Inflammatory macrophage treated with lipopolysaccharide for 1 hour (primary cell): ENCODE measurements around the gene TTN.

ENCODE experiments used
- DNase-seq, 2 donors: peaks; one replicate each; pipeline ENCODE4 v3.0.0-alpha.2; 2020 to 2022

TTN gene

GRCh38 chr2:178807227-178808008, at the start of gene TTN:
Gene TTN (minus strand): TSS chr2:178807423. CDS start chr2:178804642, 2,781 bp downstream.
- DNase-seq: no peak

- no peak for DNase-seq
These were observed 47.9 kb upstream of the TTN start for GRCh38 chr2:178855151-178855550.

DNA sequence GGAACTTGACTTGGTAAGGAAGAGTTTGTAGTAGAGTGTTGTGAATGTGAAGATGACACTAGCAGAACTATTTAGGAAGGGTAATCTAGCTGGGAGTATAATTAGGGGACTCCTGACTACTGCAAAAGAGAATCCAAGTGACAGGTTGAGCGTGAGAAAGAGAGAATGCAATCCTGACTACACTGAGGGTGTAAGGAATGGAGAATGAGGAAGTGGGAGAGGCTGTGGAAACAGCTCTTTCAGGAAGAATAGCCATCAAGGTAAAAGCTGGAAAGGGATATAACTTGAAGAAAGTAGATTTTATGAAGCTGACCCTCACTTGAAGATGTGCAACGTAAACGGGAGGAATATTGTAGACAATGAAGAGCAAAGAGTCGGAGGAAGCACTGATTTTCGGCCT, 41.1 kb upstream of the TTN start:
- no peak for DNase-seq

DNA sequence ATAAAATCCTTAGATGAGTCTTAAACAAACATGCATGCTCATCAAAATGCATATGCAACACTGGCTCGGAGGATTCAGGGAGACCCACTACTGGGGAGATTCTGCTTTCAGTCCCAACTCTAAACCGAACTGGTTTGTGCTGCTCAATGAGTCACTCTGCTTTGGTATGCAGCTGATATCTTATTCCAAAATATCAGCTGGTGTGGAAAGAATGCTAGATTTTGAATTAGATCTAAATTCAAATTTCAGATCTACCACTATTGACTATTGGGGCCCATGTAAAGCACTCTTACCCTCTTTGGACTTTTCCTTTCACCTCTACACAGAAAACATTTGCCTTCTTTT, 39.2 kb upstream of the TTN start:
- no peak for DNase-seq

GRCh38 chr2:178845566-178846457, 38.6 kb upstream of the TTN start:
- no peak for DNase-seq

- no peak for DNase-seq
These were observed 37.5 kb upstream of the TTN start for GRCh38 chr2:178844701-178845100.

DNA sequence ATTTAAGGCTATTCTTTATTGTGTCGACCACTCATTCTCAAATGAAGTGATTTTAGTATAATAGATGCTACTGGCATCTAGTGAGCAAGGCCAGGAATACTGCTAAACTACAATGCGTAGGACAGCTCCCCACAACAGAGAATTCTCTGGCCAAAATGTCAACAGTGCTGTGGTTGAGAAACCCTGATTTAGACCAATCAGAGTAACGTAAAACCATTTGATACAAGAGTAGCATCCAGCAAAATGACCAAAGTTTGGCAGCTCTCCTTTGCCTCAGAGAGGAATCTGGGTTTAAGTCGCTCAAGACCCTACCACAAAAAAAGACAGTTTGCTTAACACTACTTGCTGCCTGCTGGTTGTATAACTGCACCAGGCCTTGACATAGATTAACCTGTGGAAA, 37.0 kb upstream of the TTN start:
- DNase-seq: no peak

- DNase-seq: no peak
These were observed 36.5 kb upstream of the TTN start for GRCh38 chr2:178843697-178844096.

DNA sequence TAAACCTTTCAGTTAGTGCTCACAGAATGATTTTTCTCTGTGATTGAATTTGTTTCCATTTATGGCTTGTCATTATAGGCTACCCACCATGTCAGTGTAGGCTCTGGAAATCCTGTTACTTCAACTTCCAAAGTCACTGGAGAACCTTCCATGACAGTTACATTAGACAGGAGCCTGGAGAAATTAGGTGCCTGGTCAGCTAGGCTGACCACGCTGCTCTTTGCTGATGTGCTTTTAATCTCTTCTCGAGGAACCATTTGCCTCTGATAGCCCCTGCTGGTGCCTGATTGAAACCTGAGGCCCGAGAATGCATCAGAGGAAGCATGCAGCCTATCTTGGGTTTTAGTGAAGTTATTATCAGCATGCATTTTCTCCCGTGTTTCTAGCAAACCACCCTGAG, 29.6 kb upstream of the TTN start:
- no peak for DNase-seq

- no peak for DNase-seq
These were observed 26.9 kb upstream of the TTN start for GRCh38 chr2:178834086-178834485.

DNA sequence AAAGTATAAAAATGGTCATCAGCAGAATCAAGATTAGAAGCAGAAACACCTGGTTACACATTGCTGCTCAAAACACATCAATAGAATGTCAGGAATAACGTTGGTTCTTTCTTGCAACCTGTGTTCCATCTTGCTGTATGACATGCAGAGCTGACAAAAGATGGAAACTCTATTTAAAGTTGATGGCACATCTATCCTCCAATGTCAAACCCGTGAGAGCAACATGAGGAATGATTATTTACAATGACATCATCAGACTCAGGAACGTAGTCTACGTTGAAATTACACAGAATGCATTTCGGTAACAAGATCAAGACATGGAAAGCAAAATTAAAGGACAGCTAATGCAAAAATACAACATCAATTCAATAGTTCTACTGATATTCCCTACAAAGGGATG, 26.2 kb upstream of the TTN start:
- DNase-seq: no peak

DNA sequence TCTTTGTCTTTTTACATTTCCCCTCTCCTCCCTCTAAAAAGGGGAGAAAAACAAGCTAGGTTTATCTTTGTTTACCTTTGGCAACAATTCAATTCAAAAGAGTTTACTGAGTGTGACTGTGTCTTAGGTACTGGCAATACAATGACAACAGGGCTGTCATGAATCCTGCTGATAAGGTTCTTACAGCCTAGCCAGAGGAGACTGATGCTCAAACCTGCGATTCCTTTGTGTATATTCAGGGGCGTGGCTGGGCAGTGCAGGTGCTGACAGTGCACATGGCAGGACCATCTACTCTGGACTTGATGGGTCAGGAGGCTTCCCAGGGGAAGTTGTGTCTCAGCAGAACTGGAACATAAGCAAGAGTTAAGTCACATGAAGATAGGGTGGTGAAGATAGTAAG, 23.2 kb upstream of the TTN start:
- DNase-seq: no peak

DNA sequence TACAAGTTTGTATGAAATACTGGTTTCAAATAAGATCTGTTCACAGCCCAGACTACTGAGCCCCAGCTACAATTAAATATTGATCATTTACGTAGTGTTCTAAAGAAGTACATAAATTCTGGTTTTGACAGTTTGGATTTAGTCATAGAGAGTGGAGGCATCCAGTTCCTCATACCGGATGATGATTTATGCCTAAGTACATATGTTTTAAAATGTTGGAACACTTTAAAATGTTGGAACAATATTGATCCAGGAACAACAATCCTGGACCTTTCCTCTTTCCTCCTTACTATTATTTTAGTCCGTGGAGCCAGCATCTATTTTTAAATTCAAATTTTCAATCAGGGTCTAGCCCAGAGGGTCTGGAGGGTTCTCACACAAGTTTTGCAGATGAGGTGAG, 22.8 kb upstream of the TTN start:
- no peak for DNase-seq

GRCh38 chr2:178829299-178829960, 22.2 kb upstream of the TTN start:
- no peak for DNase-seq

DNA sequence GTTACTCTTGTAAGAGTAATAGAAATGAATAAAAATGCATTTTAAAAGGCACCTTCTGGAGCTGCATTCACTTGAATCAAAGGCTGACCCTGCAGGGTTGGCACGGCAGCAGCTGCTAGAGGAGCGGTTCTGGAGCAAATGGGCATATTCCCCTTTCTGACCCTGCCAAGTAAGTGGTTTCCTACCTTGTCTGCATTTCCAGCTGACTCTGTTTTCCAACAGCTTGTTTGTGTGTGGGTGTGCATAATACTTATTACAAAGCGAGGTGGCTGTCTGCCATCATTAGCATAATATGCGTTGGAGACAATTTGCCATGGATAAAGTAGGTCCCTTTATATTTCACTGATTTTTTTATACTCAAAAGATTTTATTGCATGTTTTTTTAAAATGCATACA, 21.3 kb upstream of the TTN start:
- no peak for DNase-seq

DNA sequence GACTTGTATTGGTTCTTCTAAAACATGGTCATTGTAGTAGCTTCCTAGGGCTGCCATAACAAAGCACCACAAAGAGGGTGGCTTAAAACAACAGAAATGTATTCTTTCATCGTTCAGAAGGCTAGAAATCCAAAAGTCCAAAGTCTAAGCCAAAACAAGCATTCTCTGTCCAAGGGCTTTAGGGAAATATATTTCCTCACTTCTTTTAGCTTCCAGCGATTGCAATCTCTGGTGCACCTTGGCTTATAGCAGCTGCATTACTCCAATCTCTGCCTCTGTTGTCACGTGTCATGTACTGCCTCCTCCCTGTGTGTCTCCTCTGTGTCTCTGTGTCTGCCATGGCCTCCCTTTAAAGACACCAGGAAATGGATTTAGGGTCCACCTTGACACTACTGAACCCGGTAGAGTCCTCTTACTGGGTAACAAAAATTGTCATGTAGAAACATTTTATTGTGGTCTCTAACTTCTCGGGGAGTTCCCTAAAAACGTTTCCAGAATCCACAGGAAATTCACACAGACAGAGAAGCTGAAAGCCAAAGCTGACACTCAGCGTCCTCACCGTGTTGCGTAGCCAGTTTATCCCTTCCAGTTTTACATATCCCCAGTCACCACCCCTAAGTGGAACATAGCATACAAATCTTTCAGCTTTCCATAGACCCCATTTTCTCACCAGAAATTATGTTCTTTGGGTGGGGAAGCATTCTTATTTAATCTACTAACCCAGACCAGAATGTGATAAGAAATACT, 20.7 kb upstream of the TTN start:
- no peak for DNase-seq

DNA sequence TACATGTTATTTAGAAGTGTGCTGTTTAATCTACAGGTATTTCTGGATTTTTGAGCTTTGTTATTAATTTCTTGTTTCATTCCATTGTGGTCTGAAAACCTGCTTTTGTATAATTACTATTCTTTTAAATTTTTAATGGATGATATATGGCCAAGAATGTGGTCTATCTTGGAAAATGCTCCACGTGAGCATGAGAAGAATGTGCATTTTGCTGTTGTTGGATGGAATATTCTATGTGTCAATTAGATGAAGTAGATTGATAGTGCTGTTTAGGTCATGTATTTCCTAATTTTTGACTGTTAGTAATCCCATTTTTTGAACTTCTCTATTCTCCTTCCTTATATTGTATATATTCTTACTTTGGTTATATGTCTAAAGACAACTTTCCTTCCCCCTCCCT, 19.9 kb upstream of the TTN start:
- no peak for DNase-seq

GRCh38 chr2:178825183-178825582, 18.0 kb upstream of the TTN start:
- no peak for DNase-seq

GRCh38 chr2:178824181-178824580, 17.0 kb upstream of the TTN start:
- DNase-seq: no peak

DNA sequence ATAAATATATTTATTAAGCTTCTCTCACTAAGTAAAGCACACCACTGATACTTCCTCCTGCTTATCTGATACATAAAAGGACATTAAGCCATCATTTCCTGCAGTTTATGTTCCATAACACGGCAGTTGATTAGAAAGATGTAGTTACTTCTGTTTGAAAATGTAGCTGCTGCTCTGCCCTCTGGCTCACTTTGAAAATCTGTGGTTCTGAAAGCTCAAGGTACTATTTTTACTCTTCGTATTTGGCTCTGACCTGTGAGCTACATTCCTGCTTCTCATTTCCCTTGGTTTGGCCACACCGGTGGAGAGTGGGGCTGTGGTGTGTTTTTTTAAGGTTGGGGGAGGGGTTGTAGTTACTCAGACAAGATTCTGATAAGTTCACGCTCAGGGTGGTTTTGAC, 12.8 kb upstream of the TTN start:
- no peak for DNase-seq

- no peak for DNase-seq
These were observed 12.1 kb upstream of the TTN start for GRCh38 chr2:178819147-178819875.

- DNase-seq: no peak
These were observed 4.7 kb upstream of the TTN start for GRCh38 chr2:178811901-178812300.
